Natural killer cell treated with Interleukin-12 subunit alpha and Interleukin-12 subunit beta and Interleukin-15 and Interleukin-18, amount 100 ng/mL, for 72 hours (primary cell): ENCODE results near the gene CDH12. TPM values are rescaled to one million over a fixed set of nuclear protein-coding genes. Genes with fewer than 3 reads are reported as not detected.
"Not testable (repeated sequence)": the region's sequence is repeated elsewhere in the genome, so short reads cannot be mapped to it uniquely, and the experiment has no call there.

Experiments used
- ATAC-seq, 2 donors: fragments of 150-1000 bp; cut with Tn5 transposase in 1 of 2; sonication (Bioruptor Pico), chemical (Tn5 transposase) in 1 of 2; 2 replicates each; pipeline ENCODE4 v1.10.0; 2021
- DNase-seq: peaks from one replicate; pipeline ENCODE4 v3.0.0; 2022; ENCODE audit warnings: low spot score
- H3K27ac Mint-ChIP-seq, 2 donors: 1 replicate in 1 of 2; 2 replicates in 1 of 2; pipeline ENCODE4 v1.8.0; 2022; ENCODE audit warnings: mixed read lengths in 2 of 2, mild to moderate bottlenecking in 1 of 2, moderate library complexity in 1 of 2
- H3K27me3 Mint-ChIP-seq, 2 donors: 1 replicate in 1 of 2; 2 replicates in 1 of 2; pipeline ENCODE4 v1.8.0; 2022; ENCODE audit warnings: mixed read lengths in 2 of 2
- H3K36me3 Mint-ChIP-seq: one replicate; pipeline ENCODE4 v1.8.0; 2022; ENCODE audit warnings: mixed read lengths
- H3K4me1 Mint-ChIP-seq, 2 donors: 1 replicate in 1 of 2; 2 replicates in 1 of 2; pipeline ENCODE4 v1.8.0; 2022; ENCODE audit warnings: low read depth in 2 of 2, mixed read lengths in 2 of 2, mild to moderate bottlenecking in 1 of 2
- H3K4me3 Mint-ChIP-seq: one replicate; pipeline ENCODE4 v1.8.0; 2022; ENCODE audit warnings: mixed read lengths
- H3K9me3 Mint-ChIP-seq: 2 replicates; pipeline ENCODE4 v1.8.0; 2022; ENCODE audit warnings: mixed read lengths
- total RNA-seq, 2 donors: library from RNA; stranded (reverse); gene quantifications; one replicate each; pipeline ENCODE4 v1.2.3, GENCODE V29; 2022

CDH12 gene
- total RNA-seq, 2 donors from 2014 or later = not detected

DNA sequence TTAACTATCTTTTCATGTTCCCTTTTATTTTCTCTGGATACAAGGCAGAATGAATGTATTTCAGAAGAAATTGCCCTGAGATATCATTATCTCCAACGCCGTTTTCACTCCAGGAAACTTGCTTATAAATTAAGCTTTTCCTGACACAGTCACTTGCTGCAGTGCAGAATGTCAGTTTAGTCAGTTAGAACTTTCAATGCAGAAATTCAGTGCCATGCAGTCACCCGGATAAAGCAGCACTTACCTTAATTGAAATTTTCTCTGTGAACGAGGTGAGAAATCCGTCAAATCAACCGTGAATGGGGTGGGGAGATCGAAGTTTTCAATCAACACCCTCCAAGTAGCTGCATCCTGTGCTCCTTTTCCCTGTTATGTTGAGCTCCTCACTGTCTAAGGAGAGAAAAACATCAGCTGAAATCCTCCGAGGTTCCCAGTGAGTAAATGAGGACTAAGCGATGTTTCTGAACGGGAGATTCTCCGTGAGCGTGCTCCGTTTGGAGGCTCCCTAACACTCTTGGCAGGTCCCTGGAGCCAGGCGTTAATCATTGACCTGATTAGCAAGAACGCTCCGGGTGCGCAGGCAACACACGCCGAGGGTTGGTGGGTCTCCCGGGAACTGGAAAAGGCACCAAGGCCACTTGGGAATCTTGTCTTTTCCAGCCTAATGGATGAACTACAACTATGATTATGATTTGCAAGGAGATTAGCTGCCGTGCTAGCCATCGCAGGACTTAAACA lies 640.7 kb downstream of the CDH12 start:
- H3K36me3 Mint-ChIP-seq, DNase-seq, H3K9me3 Mint-ChIP-seq, H3K4me3 Mint-ChIP-seq, H3K27me3 Mint-ChIP-seq, H3K4me1 Mint-ChIP-seq, ATAC-seq, H3K27ac Mint-ChIP-seq: not testable (repeated sequence)

DNA sequence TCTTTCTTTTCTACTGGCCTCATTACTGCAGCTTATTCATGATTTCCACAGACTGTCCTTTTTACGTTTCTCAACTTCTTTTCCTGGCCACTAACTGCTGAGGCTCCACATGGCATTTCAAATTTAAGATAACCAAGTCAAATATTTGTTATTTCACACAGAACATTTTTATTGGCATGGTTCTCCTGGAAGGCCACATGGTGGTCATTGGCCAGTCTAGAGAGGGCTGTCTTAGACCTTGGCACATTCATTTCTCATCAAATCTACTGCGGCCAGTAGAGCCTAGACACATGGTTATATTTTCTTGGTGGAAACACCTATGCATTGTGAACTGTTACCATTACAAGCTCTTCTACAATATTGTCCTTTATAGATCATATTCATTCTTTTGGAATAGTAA lies 644.7 kb downstream of the CDH12 start:
- H3K36me3 Mint-ChIP-seq, H3K27me3 Mint-ChIP-seq, H3K4me3 Mint-ChIP-seq, DNase-seq, H3K4me1 Mint-ChIP-seq, H3K9me3 Mint-ChIP-seq, ATAC-seq, H3K27ac Mint-ChIP-seq: not testable (repeated sequence)

- not testable (repeated sequence) for H3K36me3 Mint-ChIP-seq
Measured at GRCh38 chr5:22188651-22189050, 664.5 kb downstream of the CDH12 start.

GRCh38 chr5:22187632-22188228 lies 665.4 kb downstream of the CDH12 start:
- not testable (repeated sequence) for H3K4me3 Mint-ChIP-seq, H3K27ac Mint-ChIP-seq, H3K27me3 Mint-ChIP-seq, ATAC-seq, H3K36me3 Mint-ChIP-seq, H3K4me1 Mint-ChIP-seq, DNase-seq
- H3K9me3 Mint-ChIP-seq = peaks cover 16% of the 10 kb centered on the region

More at GRCh38 chr5:22188651-22189050, 664.5 kb downstream of the CDH12 start:
- H3K4me3 Mint-ChIP-seq, H3K27ac Mint-ChIP-seq, H3K4me1 Mint-ChIP-seq, DNase-seq, ATAC-seq, H3K27me3 Mint-ChIP-seq: not testable (repeated sequence)
- H3K9me3 Mint-ChIP-seq = peaks cover 17% of the 10 kb centered on the region

- H3K36me3 Mint-ChIP-seq, ATAC-seq, DNase-seq, H3K4me1 Mint-ChIP-seq, H3K27ac Mint-ChIP-seq, H3K27me3 Mint-ChIP-seq, H3K9me3 Mint-ChIP-seq, H3K4me3 Mint-ChIP-seq: not testable (repeated sequence)
Measured at GRCh38 chr5:22169226-22169625, 683.9 kb downstream of the CDH12 start.

DNA sequence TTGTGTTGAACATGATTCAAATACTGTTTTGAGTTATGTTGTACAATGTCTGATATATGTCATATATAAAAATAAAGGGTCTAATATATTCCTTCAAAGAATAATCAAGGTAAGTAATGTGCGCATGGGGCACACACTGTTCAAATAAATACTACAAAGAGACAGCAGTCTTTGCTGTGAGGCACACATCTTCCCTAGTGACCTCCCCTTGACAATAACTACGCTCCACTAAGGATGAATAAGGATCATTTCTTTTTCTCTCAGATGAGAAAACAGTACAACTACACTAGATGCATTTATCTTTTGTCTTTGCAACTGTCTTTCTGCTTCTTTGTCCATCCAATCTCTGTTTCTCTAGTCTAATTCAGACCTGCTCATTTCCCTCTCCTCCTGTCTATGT lies 684.4 kb downstream of the CDH12 start:
- not testable (repeated sequence) for H3K27ac Mint-ChIP-seq, H3K4me3 Mint-ChIP-seq, H3K9me3 Mint-ChIP-seq, H3K36me3 Mint-ChIP-seq, H3K4me1 Mint-ChIP-seq, ATAC-seq, DNase-seq, H3K27me3 Mint-ChIP-seq

DNA sequence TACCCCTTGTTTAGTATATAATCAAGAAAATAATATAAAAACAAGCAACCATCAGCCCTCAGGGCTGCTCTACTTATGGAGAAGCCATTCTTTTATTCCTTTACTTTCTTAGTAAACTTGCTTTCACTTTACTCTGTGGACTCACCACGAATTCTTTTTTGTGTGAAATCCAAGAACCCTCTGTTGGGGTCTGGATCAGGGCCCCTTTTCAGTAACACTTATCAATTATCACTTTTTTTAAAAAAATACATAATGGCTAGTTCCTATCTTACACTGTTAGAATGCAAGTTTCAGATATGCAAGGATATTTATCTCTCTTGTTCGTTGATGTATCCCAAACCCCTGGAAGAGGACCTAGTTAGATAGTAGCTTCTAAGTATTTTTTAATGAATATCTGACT lies 687.2 kb downstream of the CDH12 start:
- not testable (repeated sequence) for H3K4me1 Mint-ChIP-seq, H3K36me3 Mint-ChIP-seq, H3K27ac Mint-ChIP-seq, DNase-seq, ATAC-seq, H3K27me3 Mint-ChIP-seq, H3K4me3 Mint-ChIP-seq
- H3K9me3 Mint-ChIP-seq = peaks cover 11% of the 10 kb centered on the region

GRCh38 chr5:22164910-22165748 lies 688.0 kb downstream of the CDH12 start:
- not testable (repeated sequence) for DNase-seq, ATAC-seq, H3K4me3 Mint-ChIP-seq, H3K27ac Mint-ChIP-seq, H3K27me3 Mint-ChIP-seq, H3K4me1 Mint-ChIP-seq, H3K36me3 Mint-ChIP-seq
- peaks cover 11% of the 10 kb centered on the region for H3K9me3 Mint-ChIP-seq

DNA sequence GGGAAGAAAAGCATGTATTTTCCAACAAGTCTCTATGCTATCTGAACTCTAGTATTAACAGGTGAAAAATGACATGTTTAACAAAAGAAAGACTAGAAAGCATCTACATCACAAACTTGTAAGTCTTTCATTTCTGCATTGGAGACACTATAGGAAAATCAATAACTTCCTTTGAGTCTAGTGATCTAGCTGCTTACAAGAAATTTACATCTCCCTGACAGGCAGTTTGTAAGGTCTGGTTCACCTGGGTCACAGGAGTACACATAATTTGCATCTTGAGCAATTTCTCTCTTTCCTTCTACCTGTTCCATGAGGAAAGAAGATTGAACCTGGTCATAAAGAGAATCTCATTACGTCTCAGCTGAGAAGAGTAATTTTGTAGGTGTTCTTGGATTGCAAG lies 696.2 kb downstream of the CDH12 start:
- not testable (repeated sequence) for ATAC-seq, H3K36me3 Mint-ChIP-seq, DNase-seq, H3K27me3 Mint-ChIP-seq, H3K9me3 Mint-ChIP-seq, H3K4me1 Mint-ChIP-seq, H3K27ac Mint-ChIP-seq, H3K4me3 Mint-ChIP-seq

DNA sequence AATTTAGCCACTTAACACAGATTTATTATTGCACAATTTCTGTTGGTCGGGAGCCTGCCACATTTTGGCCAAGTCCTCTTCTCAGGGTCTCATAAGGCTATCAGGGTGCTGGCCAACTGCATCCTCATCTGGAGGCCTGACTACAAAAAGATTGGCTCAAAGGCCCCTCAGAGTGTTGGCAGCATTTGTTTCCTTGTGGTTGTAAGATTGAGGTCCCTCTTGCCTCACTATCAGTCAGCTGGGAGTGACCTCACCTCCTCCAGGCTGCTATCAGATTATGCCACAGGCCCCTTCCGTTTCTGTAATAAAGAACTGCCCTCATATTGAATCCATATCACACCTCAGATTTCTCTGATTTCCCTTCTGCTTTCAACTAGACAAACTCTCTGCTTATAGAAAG lies 698.4 kb downstream of the CDH12 start:
- H3K9me3 Mint-ChIP-seq, H3K27ac Mint-ChIP-seq, H3K36me3 Mint-ChIP-seq, H3K4me1 Mint-ChIP-seq, DNase-seq, ATAC-seq, H3K4me3 Mint-ChIP-seq, H3K27me3 Mint-ChIP-seq: not testable (repeated sequence)

DNA sequence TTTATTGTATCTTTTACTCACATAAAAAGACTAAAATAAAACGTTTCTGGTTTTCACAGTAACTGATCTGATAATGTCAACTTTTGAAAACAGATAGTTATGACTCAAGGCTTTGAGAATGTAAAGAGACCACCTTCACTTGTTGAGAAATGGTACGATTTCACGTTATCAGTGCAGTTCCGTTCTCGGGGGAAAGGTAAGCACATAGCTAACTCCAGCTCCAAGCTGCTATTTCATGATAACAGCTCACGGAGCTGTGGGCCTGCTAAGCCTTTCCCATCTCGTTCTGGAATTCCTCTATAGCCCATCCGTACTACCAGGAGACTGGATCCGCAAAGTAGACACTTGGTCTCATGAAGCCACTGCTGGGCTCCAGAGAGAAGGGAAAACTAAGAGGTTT lies 701.3 kb downstream of the CDH12 start:
- not testable (repeated sequence) for H3K9me3 Mint-ChIP-seq, H3K27ac Mint-ChIP-seq, DNase-seq, H3K36me3 Mint-ChIP-seq, H3K4me3 Mint-ChIP-seq, ATAC-seq, H3K4me1 Mint-ChIP-seq, H3K27me3 Mint-ChIP-seq

GRCh38 chr5:22140418-22140817 lies 712.7 kb downstream of the CDH12 start:
- not testable (repeated sequence) for H3K36me3 Mint-ChIP-seq, H3K27ac Mint-ChIP-seq, H3K27me3 Mint-ChIP-seq, H3K9me3 Mint-ChIP-seq, ATAC-seq, H3K4me3 Mint-ChIP-seq, H3K4me1 Mint-ChIP-seq, DNase-seq

GRCh38 chr5:22139662-22140300 lies 713.4 kb downstream of the CDH12 start:
- not testable (repeated sequence) for H3K27me3 Mint-ChIP-seq, H3K9me3 Mint-ChIP-seq, ATAC-seq, H3K4me3 Mint-ChIP-seq, H3K4me1 Mint-ChIP-seq, H3K27ac Mint-ChIP-seq, DNase-seq, H3K36me3 Mint-ChIP-seq

DNA sequence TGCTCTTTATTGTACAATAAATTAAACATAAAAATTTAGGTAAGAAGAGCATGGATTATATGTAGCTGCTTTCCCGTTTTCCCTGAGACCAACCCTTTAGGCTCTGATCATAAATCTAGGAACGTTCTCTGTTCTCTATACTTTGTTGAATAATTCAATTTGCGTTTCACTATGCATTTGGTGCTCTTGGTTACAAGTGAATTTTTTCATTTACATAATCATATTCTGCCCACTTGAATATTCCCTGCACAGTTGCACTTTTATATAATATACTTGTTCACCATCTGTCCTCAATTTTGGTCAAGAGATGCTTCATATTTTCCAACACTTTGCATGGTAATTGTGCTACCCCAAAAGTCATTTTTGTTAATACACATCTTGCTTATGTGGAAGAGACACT lies 741.8 kb downstream of the CDH12 start:
- H3K9me3 Mint-ChIP-seq = no peaks in the 10 kb centered on the region

More for the DNA sequence above, 741.8 kb downstream of the CDH12 start:
- Mint-ChIP-seq H3K4me3 (no peak overlapping the region), H3K36me3 (no peaks in the 10 kb centered on the region), H3K4me1 (no peaks in the 10 kb centered on the region), H3K27ac (no peak overlapping the region), H3K27me3 (no peaks in the 10 kb centered on the region)
- DNase-seq = no peak
- no peak for ATAC-seq
